GM12878 (cell line): ENCODE results near the gene TCERG1L. TPM values are rescaled to one million over a fixed set of nuclear protein-coding genes. Genes with fewer than 3 reads are reported as not detected.

Experiments used
- ATAC-seq: fragments of 200-7000 bp; cut with Tn5 transposase; 3 replicates; pipeline ENCODE4 v1.9.1; 2020; ENCODE audit warnings: mild to moderate bottlenecking, moderate library complexity
- BruUV-seq: library from RNA; stranded (reverse); fragments of 400-500 nt; replicated peaks from 2 replicates; lab custom pipeline; 2021; lab: Mats Ljungman, UMichigan
- CTCF ChIA-PET: fragments of 300-600 bp; sonication (Branson Sonifier 250); formaldehyde crosslinking; extraction: SDS; loops from one replicate; lab custom pipeline; 2021; ENCODE audit warnings: inconsistent platforms; lab: Yijun Ruan, JAX
- POLR2A ChIA-PET: fragments of 350-600 bp; formaldehyde crosslinking; extraction: SDS; loops from one replicate; lab custom pipeline; 2021; ENCODE audit warnings: inconsistent platforms; lab: Charles Lee
- RAD21 ChIA-PET: fragments of 300-600 bp; sonication (Branson Sonifier 250); formaldehyde crosslinking; loops from one replicate; lab custom pipeline; 2023; ENCODE audit warnings: antibody characterized with exemption; ENCODE audit not compliant: unreplicated experiment; lab: Charles Lee
- SMC1A ChIA-PET: fragments of 300-600 bp; sonication (Branson Sonifier 250); formaldehyde crosslinking; loops from one replicate; lab custom pipeline; 2023; ENCODE audit not compliant: unreplicated experiment, uncharacterized antibody; lab: Charles Lee
- DNase-seq: peaks from one replicate; pipeline ENCODE4 v3.0.0-alpha.2; 2011; ENCODE audit warnings: low read depth, low spot score
- FAIRE-seq: peaks from 3 replicates; lab custom pipeline; 2011; peaks lifted over from hg19 to GRCh38; lab: Jason Lieb, UNC
- H2AFZ ChIP-seq: 2 replicates; pipeline ENCODE4 v1.6.0; 2011; ENCODE audit warnings: low read depth, low read length, control low read depth; ENCODE audit not compliant: control insufficient read depth
- H3K27ac ChIP-seq: 2 replicates; pipeline ENCODE4 v1.5.1; 2011; ENCODE audit warnings: control low read depth; ENCODE audit not compliant: control insufficient read depth, insufficient read depth
- H3K27me3 ChIP-seq, 2 experiments: replicated peaks in 1 of 2; 2 replicates each; pipeline versions ENCODE4 v1.6.0 to v1.6.1; 2011; ENCODE audit warnings: low read length in 1 of 2; ENCODE audit not compliant: control insufficient read depth in 2 of 2, insufficient read depth in 2 of 2
- H3K36me3 ChIP-seq, 2 experiments: 2 replicates each; pipeline ENCODE4 v1.5.1; 2011; ENCODE audit warnings: low read length in 1 of 2; ENCODE audit not compliant: control insufficient read depth in 2 of 2, insufficient read depth in 2 of 2
- H3K4me1 ChIP-seq: 2 replicates; pipeline ENCODE4 v1.6.1; 2011; ENCODE audit warnings: mild to moderate bottlenecking, low read length, moderate library complexity, mixed read lengths; ENCODE audit not compliant: control insufficient read depth, insufficient read depth
- H3K4me2 ChIP-seq: 2 replicates; pipeline ENCODE4 v1.6.0; 2011; ENCODE audit warnings: control low read depth; ENCODE audit not compliant: control insufficient read depth, insufficient read depth
- H3K4me3 ChIP-seq: fragments of 200-600 bp; sonication (generic); 2 replicates; pipeline ENCODE4 v1.5.1; 2016
- H3K79me2 ChIP-seq: 2 replicates; pipeline ENCODE4 v1.6.0; 2011; ENCODE audit warnings: low read length; ENCODE audit not compliant: control insufficient read depth, insufficient read depth
- H3K9ac ChIP-seq: 2 replicates; pipeline ENCODE4 v1.8.0; 2011; ENCODE audit warnings: low read length, control low read depth, mixed read lengths; ENCODE audit not compliant: control insufficient read depth, insufficient read depth
- H3K9me3 ChIP-seq: replicated peaks from 3 replicates; pipeline ENCODE4 v1.5.1; 2011; ENCODE audit warnings: mild to moderate bottlenecking, low read length; ENCODE audit not compliant: control insufficient read depth, insufficient read depth
- H4K20me1 ChIP-seq: 2 replicates; pipeline ENCODE4 v1.6.0; 2011; ENCODE audit not compliant: control insufficient read depth, insufficient read depth
- ATF2 ChIP-seq: IDR thresholded peaks from 2 replicates; pipeline ENCODE4 v1.6.1; 2012; ENCODE audit warnings: low read length, inconsistent platforms
- BMI1 ChIP-seq: fragments of 450-650 bp; IDR thresholded peaks from 2 replicates; pipeline ENCODE4 v1.6.1; 2016; ENCODE audit warnings: mild to moderate bottlenecking, moderate library complexity, borderline replicate concordance
- CBX5 ChIP-seq: sonication (generic); IDR thresholded peaks from 2 replicates; pipeline ENCODE4 v1.6.1; 2016; ENCODE audit warnings: low read depth, moderate library complexity, mild to moderate bottlenecking, inconsistent platforms
- ELK1 ChIP-seq: IDR thresholded peaks from 2 replicates; pipeline ENCODE4 v1.6.1; 2012; ENCODE audit warnings: low read depth, low read length, improper control_type of control experiment
- HDAC2 ChIP-seq: fragments of 200-600 bp; sonication (generic); IDR thresholded peaks from 2 replicates; pipeline ENCODE4 v1.6.1; 2017
- IKZF2 ChIP-seq, 2 experiments: fragments of 450-650 bp; IDR thresholded peaks; 2 replicates each; pipeline ENCODE4 v1.6.1; 2017; ENCODE audit warnings: mild to moderate bottlenecking in 2 of 2, moderate library complexity in 2 of 2
- KAT2A ChIP-seq: conservative IDR thresholded peaks from 2 replicates; pipeline ENCODE4 v1.6.1; 2011; ENCODE audit warnings: low read depth, low read length; ENCODE audit not compliant: control insufficient read depth
- NFIC ChIP-seq: IDR thresholded peaks from 2 replicates; pipeline ENCODE4 v1.6.1; 2012; ENCODE audit warnings: low read depth, mild to moderate bottlenecking, inconsistent platforms, low read length, moderate library complexity
- NFYA ChIP-seq: IDR thresholded peaks from 2 replicates; pipeline ENCODE4 v1.6.1; 2011; ENCODE audit warnings: low read depth, mild to moderate bottlenecking, low read length, improper control_type of control experiment, borderline replicate concordance
- POU2F2 ChIP-seq: IDR thresholded peaks from 3 replicates; pipeline ENCODE4 v1.6.1; 2011; ENCODE audit warnings: low read depth, mild to moderate bottlenecking, low read length, borderline replicate concordance
- REST ChIP-seq: IDR thresholded peaks from 2 replicates; pipeline ENCODE4 v1.6.1; 2012; ENCODE audit warnings: mild to moderate bottlenecking, low read depth, low read length
- SMAD5 ChIP-seq: IDR thresholded peaks from 2 replicates; pipeline ENCODE4 v1.6.1; 2016; ENCODE audit warnings: antibody characterized with exemption, low read depth
- SPI1 ChIP-seq: IDR thresholded peaks from 2 replicates; pipeline ENCODE4 v1.6.1; 2011; ENCODE audit warnings: low read depth, mild to moderate bottlenecking, low read length, moderate library complexity, borderline replicate concordance; ENCODE audit not compliant: insufficient read depth
- USF2 ChIP-seq: IDR thresholded peaks from 2 replicates; pipeline ENCODE4 v1.6.1; 2011; ENCODE audit warnings: low read depth, low read length, improper control_type of control experiment, borderline replicate concordance
- YY1 ChIP-seq: IDR thresholded peaks from 2 replicates; pipeline ENCODE4 v1.6.1; 2011; ENCODE audit warnings: low read depth, mild to moderate bottlenecking, low read length
- in situ Hi-C: fragments of 300-500 bp; cut with MboI; formaldehyde crosslinking; loops from 9 replicates; pipeline ENCODE4 v1.14.3; 2018; ENCODE audit warnings: mixed read lengths
- intact Hi-C: fragments of 100-400 bp; cut with micrococcal nuclease; formaldehyde crosslinking; loops from one replicate; pipeline ENCODE4 v1.14.2; 2022; ENCODE audit not compliant: unreplicated experiment
- polyA plus RNA-seq, 11 experiments: library from polyadenylated mRNA; depleted of rRNA in 4 of 11; unstranded in 6 of 11; stranded (reverse) in 5 of 11; fragments of >200 nt; fragmentation: Nextera tagmentation in 4 of 11; fragmentation: Illumina TruSeq in 1 of 11; extraction: Ambion mirVana in 4 of 11; extraction: Trizol in 1 of 11; gene quantifications; 1 replicate in 1 of 11; 2 replicates in 10 of 11; pipeline versions ENCODE4 v1.2.1 to v1.2.3, GENCODE V29; 2011 to 2016; ENCODE audit warnings: inconsistent platforms in 2 of 11, missing spikeins in 2 of 11, low read depth in 1 of 11
- total RNA-seq, 4 experiments: library from RNA; depleted of rRNA in 3 of 4; stranded (reverse); fragments of >200 nt in 3 of 4; fragmentation: Illumina TruSeq in 1 of 4; extraction: Trizol in 1 of 4; gene quantifications; 2 replicates each; pipeline versions ENCODE4 v1.2.1 to v1.2.3, GENCODE V29; 2013 to 2021

Gene TCERG1L
- total and polyA plus RNA-seq, 10 of the 15 experiments (the other 5 are each of a cell fraction or from before 2014, with no cell fraction given): not detected

- no peak for TF ChIP-seq BMI1
- TF ChIP-seq NFYA: no peak
Measured at GRCh38 chr10:131125511-131126225, 185.9 kb downstream of the TCERG1L start (continued).

GRCh38 chr10:131124945-131125344 is 186.6 kb downstream of the TCERG1L start:
- ATAC-seq (no peak), FAIRE-seq (no peak), DNase-seq (no peak)
- no TSS peak for BruUV-seq
- H3K9me3 ChIP-seq: no peaks in the 10 kb centered on the region; the same call in 2 of the 3 replicates
- ChIA-PET SMC1A (no interaction called here), POLR2A (no interaction called here), RAD21 (no interaction called here), CTCF (no interaction called here)
- in situ Hi-C loops (no loop called here), intact Hi-C loops (no loop called here)
- H3K79me2 ChIP-seq: no peaks in the 10 kb centered on the region
- no peaks in the 10 kb centered on the region for H4K20me1 ChIP-seq
- H3K4me1 ChIP-seq: no peaks in the 10 kb centered on the region
- H3K4me2 ChIP-seq: no peak overlapping the region
- H3K4me3 ChIP-seq: no peak overlapping the region
- H3K27ac ChIP-seq: no peak overlapping the region
- no peaks in the 10 kb centered on the region for H3K36me3 ChIP-seq
- no peak overlapping the region for H2AFZ ChIP-seq
- no peak overlapping the region for H3K9ac ChIP-seq
- H3K27me3 ChIP-seq: no peaks in the 10 kb centered on the region
- TF ChIP-seq CBX5: no peak
- no peak for TF ChIP-seq USF2
- no peak for TF ChIP-seq NFIC
- no peak for TF ChIP-seq IKZF2 (IDR thresholded peaks at IDR 0.05)
- TF ChIP-seq SPI1: no peak
- no peak for TF ChIP-seq HDAC2
- no peak for TF ChIP-seq SMAD5
- no peak for TF ChIP-seq YY1
- no peak for TF ChIP-seq ATF2
- TF ChIP-seq ELK1: no peak
- no peak for TF ChIP-seq POU2F2
- TF ChIP-seq REST: no peak
- TF ChIP-seq KAT2A: no peak
